Measurements from ENCODE around the gene HSD17B2.

- no peak for TF ChIP-seq SIN3A (IDR thresholded peaks at IDR 0.05; ENCODE audit: borderline replicate concordance, insufficient read depth, low read length)
- no peak for TF ChIP-seq POLR2AphosphoS5 (IDR thresholded peaks at IDR 0.05; ENCODE audit: low read depth, low read length)
- TF ChIP-seq TAF1 (IDR thresholded peaks at IDR 0.05; ENCODE audit: borderline replicate concordance, insufficient read depth, low read length): no peak
- TF ChIP-seq REST (IDR thresholded peaks at IDR 0.05; ENCODE audit: insufficient read depth in 1 of 2, low read depth in 2 of 2, low read length in 2 of 2): no peak
- no peak for TF ChIP-seq FOXP2 (optimal IDR thresholded peaks at IDR 0.05; ENCODE audit: borderline replicate concordance, extremely low read depth, extremely low read length, insufficient read depth)
These were observed 27.9 kb upstream of the HSD17B2 start for GRCh38 chr16:82007189-82007588.
